Measurements from ENCODE around the gene PATJ. TPM values are rescaled to one million over a fixed set of nuclear protein-coding genes. Genes with fewer than 3 reads are reported as not detected.
"Not testable (repeated sequence)": the region's sequence is repeated elsewhere in the genome, so short reads cannot be mapped to it uniquely, and the experiment has no call there.

The PATJ gene
- polyA plus RNA-seq, 3 donors: 36.1 to 55.6 (median 36.4) TPM

DNA sequence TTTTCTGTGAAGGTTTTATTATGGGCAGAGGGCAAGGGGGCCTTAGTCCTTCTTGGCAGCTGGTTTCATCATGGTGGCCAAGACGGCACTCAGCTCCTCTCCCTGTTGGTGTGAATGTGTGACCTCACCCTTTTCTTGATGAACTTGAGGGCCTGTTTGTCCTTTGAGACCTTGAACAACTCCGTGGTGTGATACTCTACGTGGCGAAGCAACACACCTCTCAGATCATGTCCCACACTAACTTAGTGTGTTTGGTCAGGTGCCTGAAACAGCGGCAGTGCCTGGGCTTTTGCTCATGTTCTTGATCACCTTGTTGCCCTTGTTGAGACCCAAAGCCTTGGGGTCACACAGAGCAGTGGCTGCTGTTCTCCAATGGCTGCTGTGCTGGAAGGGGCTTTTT is 465.8 kb downstream of the PATJ start:
- DNase-seq (ENCODE audit: extremely low read depth in 1 of 11, low read depth in 9 of 11, low spot score in 4 of 11): no peak

DNA sequence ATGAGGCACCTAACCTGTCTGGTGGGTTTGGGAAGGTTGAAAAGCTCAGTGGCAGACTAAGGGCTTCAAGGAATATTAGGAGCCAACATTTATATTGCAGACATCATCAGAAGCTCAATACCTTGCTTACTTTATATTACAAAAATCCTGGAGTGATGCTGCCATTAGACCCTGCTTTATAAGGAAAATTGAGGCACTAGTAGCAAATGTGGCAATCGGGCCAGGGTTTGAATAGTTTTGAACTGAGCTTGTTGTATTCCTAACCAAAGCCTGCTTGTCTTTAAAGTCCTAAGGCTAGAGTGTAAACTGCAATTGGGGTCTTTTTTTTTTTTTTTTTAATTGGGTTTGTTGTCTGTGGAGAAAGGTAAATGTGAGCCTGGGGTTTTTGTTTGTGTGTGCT is 466.7 kb downstream of the PATJ start:
- DNase-seq (ENCODE audit: extremely low read depth in 1 of 11, low read depth in 9 of 11, low spot score in 4 of 11): no peak

DNA sequence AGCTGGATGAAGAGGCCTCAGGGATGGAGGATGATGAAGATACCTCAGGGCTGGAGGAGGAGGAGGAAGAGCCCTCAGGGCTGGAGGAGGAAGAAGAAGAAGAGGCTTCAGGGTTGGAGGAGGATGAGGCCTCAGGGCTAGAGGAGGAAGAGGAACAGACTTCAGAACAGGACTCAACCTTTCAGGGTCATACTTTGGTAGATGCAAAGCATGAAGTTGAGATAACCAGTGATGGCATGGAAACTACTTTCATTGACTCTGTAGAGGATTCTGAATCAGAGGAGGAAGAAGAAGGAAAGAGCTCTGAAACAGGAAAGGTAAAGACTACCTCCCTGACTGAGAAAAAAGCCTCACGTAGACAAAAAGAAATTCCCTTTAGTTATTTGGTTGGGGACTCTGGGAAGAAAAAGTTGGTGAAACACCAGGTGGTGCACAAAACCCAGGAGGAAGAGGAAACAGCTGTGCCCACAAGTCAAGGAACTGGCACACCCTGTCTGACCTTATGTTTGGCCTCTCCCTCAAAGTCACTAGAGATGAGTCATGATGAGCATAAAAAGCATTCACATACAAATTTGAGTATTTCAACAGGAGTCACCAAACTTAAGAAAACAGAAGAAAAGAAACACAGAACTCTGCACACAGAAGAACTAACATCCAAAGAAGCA is 467.8 kb downstream of the PATJ start:
- no peak for DNase-seq (ENCODE audit: extremely low read depth in 1 of 11, low read depth in 9 of 11, low spot score in 4 of 11)

DNA sequence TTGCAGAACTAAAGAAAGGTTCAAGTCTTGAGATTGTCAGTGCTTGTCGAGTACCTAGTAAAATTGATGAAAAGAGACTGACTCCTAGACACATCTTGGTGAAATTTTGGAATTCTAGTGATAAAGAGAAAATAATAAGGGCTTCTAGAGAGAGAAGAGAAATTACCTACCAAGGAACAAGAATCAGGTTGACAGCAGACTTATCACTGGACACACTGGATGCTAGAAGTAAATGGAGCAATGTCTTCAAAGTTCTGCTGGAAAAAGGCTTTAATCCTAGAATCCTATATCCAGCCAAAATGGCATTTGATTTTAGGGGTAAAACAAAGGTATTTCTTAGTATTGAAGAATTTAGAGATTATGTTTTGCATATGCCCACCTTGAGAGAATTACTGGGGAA is 468.7 kb downstream of the PATJ start:
- DNase-seq (ENCODE audit: extremely low read depth in 1 of 11, low read depth in 9 of 11, low spot score in 4 of 11): no peak

DNA sequence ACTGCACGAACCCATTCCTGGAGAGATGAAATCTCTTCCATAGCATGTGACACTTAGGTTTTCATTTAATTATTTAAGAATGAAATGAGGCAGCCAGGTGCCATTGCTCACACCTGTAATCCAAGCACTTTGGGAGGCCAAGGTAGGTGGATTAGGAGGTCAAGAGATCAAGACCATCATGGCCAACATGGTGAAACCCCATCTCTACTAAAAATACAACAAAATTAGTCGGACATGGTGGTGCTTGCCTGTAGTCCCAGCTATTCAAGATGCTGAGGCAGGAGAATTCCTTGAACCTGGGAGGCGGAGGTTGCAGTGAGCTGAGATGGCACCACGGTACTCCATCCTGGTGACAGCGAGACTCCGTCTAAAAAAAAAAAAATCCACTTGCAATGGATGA is 470.1 kb downstream of the PATJ start:
- DNase-seq (ENCODE audit: extremely low read depth in 1 of 11, low read depth in 9 of 11, low spot score in 4 of 11): no peak

DNA sequence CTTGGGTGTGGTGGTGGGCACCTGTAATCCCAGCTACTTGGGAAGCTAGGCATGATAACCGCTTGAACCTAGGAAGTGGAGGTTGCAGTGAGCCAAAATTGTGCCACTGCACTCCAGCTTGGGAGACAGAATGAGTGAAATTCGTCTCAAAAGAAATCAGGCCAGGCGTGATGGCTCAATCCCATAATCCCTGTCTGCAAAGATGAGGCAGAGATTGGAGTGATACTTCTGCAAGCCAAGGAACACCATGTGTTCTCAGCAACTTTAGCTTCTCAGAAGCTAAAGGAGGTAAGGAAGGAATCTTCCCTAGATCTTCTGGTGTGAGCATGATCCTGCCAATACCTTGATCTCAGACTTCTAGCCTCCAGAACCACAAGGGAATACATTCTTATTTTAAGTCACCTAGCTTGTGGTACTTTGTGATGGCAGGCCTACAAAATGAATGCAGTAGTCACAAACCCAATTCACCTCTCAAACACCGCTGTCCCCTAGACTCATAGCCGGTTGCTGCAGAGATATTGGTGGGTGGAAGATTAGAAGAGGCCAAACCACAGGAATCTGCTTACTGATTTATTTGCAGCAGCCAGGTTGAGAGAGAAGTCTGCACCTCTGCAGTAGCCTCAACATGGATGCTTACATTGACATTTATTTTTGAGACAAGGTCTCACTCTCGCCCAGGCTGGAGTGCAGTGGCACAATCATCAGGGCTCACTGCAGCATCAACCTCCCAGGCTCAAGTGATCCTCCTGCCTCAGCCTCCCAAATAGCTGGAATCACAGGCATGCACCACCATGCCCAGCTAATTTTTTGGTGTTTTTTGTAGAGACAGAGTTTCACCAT is 471.0 kb downstream of the PATJ start:
- DNase-seq (ENCODE audit: extremely low read depth in 1 of 11, low read depth in 9 of 11, low spot score in 4 of 11): no peak

DNA sequence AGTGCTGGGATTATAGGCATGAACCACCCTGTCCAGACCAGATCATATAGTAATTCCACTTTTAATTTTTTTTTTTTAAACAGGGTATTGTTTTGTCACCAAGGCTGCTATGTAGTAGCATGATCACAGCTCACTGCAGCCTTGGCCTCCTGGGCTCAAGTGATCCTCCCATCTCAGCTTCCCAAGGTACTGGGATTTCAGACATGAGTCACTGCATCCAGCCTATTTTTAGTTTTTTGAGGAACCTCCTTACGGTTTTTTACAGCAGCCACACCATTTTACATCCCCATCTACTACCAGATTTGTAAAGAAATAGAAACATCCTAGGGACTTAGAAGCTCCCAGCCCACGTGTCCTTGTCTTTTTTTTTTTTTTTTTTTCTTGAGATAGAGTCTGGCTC is 476.3 kb downstream of the PATJ start:
- no peak for DNase-seq (ENCODE audit: extremely low read depth in 1 of 11, low read depth in 9 of 11, low spot score in 4 of 11)

DNA sequence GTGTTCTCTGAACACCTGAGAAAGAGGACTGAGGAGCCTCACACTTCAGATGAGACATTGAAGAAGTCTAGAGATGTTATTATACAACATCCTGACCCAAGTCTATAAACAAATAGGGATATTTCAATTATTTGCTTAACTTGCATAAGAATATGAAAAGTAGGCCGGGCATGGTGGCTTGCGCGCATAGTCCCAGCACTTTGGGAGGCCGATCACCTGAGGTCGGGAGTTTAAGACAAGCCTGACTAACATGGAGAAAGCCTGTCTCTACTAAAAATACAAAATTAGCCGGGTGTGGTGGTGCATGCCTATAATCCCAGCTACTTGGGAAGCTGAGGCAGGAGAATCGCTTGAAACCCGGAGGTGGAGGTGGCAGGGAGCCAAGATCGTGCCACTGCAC is 478.2 kb downstream of the PATJ start:
- DNase-seq (ENCODE audit: extremely low read depth in 1 of 11, low read depth in 9 of 11, low spot score in 4 of 11): not testable (repeated sequence)

DNA sequence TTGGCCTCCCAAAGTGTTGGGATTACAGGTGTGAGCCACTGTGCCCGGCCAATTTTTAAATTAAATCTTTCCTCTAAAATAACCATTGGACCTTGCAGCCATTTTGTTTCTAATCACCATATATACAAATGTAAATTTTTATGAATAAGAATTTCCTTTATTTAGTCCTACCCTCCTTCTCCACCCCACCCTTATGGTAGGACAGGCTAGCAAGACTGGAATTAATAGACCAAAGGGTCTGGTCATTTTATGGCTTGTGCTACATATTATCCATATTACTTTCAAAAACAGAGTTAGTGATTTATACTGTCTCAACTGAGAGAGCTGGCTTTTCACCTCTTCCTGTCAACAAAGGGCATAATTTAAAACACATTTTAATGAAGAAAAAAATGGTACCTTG is 478.9 kb downstream of the PATJ start:
- DNase-seq (ENCODE audit: extremely low read depth in 1 of 11, low read depth in 9 of 11, low spot score in 4 of 11): no peak

DNA sequence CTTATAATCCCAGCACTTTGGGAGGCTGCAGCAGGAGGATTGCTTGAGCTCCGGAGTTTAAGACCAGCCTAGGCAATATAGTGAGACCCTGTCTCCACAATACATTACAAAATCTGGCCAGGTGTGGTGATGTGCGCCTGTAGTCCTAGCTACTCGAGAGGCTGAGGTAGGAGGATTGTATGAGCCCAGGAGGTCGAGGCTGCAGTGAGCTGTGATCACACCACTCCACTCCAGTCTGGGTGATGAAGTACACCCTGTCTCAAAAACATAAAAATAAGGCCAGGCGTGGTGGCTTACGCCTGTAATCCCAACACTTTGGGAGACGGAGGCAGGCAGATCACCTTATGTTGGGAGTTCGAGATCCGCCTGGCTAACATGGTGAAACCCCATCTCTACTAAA is 480.0 kb downstream of the PATJ start:
- no peak for DNase-seq (ENCODE audit: extremely low read depth in 1 of 11, low read depth in 9 of 11, low spot score in 4 of 11)

DNA sequence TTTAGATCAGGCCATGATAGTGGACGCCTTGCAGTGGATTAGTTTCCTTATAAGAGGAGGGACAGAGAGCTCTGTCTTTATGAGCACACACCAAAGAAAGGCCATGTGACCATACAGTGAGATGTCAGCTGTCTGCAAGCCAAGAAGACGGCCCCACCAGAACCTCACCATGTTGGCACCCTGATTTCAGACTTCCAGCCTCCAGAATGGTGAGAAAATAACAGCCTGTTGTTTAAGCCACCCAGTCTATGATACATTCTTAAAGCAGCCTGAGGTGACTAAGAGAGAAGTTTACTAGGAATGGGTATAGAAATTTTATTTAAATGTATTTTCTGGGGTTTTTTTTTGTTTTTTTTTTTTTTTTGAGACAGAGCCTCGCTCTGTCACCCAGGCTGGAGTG is 481.9 kb downstream of the PATJ start:
- no peak for DNase-seq (ENCODE audit: extremely low read depth in 1 of 11, low read depth in 9 of 11, low spot score in 4 of 11)

DNA sequence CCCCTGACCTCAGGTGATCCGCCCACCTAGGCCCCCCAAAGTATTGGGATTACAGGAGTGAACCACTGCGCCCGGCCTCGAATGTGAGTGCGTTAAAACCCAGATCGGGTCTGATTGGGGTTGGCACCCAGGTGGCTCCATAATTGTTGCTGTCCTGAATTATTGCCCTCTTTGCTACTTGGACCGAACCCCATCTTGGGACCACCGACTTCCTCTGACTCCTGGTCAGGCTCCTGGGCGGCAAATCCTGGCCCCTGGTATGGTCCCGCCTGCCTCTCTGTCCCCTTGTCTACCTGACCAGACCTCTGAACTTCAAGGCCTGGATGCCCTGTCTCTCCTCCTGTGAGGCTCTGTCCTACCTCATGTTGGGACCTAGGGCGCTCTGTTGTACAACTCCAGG is 485.2 kb downstream of the PATJ start:
- DNase-seq (ENCODE audit: extremely low read depth in 1 of 11, low read depth in 9 of 11, low spot score in 4 of 11): no peak

Other genes starting within 250 kb of the PATJ start
- gene TM2D1, start 17.3 kb upstream of the PATJ start, polyA plus RNA-seq (ENCODE audit: insufficient read length in 3 of 3): 10 to 100 TPM; 74.9 to 88.5 (median 81.1) TPM